Transverse colon (tissue), 4 donors: ENCODE data around the gene CD72. TPM values are rescaled to one million over a fixed set of nuclear protein-coding genes. Genes with fewer than 3 reads are reported as not detected.
A peak's percentile ranks its signal among the peaks of the same experiment; 100 is the strongest.

Experiments
- DNase-seq: peaks from one replicate; pipeline ENCODE4 v3.0.0-alpha.2; 2019
- H3K27ac ChIP-seq, 4 donors: fragments of 200-600 bp; sonication (generic); 2 replicates each; pipeline ENCODE4 v1.5.1; 2016 to 2018; ENCODE audit warnings: inconsistent platforms in 4 of 4
- H3K27me3 ChIP-seq: fragments of 200-600 bp; sonication (generic); 2 replicates; pipeline ENCODE4 v1.5.1; 2017; ENCODE audit warnings: inconsistent platforms
- H3K36me3 ChIP-seq, 4 donors: fragments of 200-600 bp; sonication (generic); 2 replicates each; pipeline ENCODE4 v1.5.1; 2017 to 2019; ENCODE audit warnings: inconsistent platforms in 4 of 4
- H3K4me1 ChIP-seq, 4 donors: fragments of 200-600 bp; sonication (generic); 2 replicates each; pipeline ENCODE4 v1.5.1; 2017 to 2020; ENCODE audit warnings: inconsistent platforms in 4 of 4
- H3K4me3 ChIP-seq, 4 donors: fragments of 200-600 bp; sonication (generic); 1 replicate in 1 of 4; 2 replicates in 3 of 4; pipeline versions ENCODE4 v1.5.1 to v1.6.1; 2017 to 2019; ENCODE audit warnings: inconsistent platforms in 4 of 4
- H3K9me3 ChIP-seq, 2 donors: fragments of 200-600 bp; sonication (generic); 2 replicates each; pipeline ENCODE4 v1.5.1; 2017 to 2019; ENCODE audit warnings: inconsistent platforms in 2 of 2
- EP300 ChIP-seq: sonication (generic); formaldehyde crosslinking; IDR thresholded peaks from one replicate; pipeline ENCODE4 v1.6.1; 2017; ENCODE audit warnings: antibody characterized with exemption, low read depth
- POLR2A ChIP-seq: fragments of 450-650 bp; IDR thresholded peaks from one replicate; pipeline ENCODE4 v1.6.1; 2016; ENCODE audit warnings: antibody characterized with exemption, mild to moderate bottlenecking, moderate library complexity
- POLR2AphosphoS5 ChIP-seq, 3 donors: sonication (generic); formaldehyde crosslinking; IDR thresholded peaks; one replicate each; pipeline ENCODE4 v1.6.1; 2016; ENCODE audit warnings: antibody characterized with exemption in 3 of 3
- WGBS, 2 donors: methylation state at CpG; one replicate each; pipeline ENCODE4 v1.1.5; 2018; ENCODE audit warnings: low coverage in 1 of 2; 5-methylcytosine and 5-hydroxymethylcytosine counted together
- in situ Hi-C, 4 donors: fragments of 200-750 bp; cut with MboI; loops; one replicate each; pipeline versions ENCODE4 v1.15.0 to v1.15.1; 2017; ENCODE audit warnings: low sequenced_read_pairs in 3 of 4, low pct_ligation_motif_present in 1 of 4, low pct_unique_long_range_greater_than_20kb in 1 of 4
- intact Hi-C: fragments of 100-400 bp; cut with DNase I; formaldehyde crosslinking; loops from one replicate; pipeline ENCODE4 v1.15.1; 2023; ENCODE audit warnings: low total_unique reads
- total RNA-seq, 4 donors: library from RNA; depleted of rRNA; stranded (reverse); fragments of >200 nt; gene quantifications; one replicate each; pipeline ENCODE4 v1.1.0, GENCODE V29; 2016
- TF ChIP-seq, protein P1 (sequence below), 5 experiments: fragments of 200-600 bp in 3 of 5; fragments of 450-650 bp in 2 of 5; sonication (generic) in 3 of 5; IDR thresholded peaks; 1 replicate in 2 of 5; 2 replicates in 3 of 5; pipeline ENCODE4 v1.5.1; 2016 to 2017; ENCODE audit warnings: antibody characterized with exemption in 5 of 5, inconsistent platforms in 3 of 5, mild to moderate bottlenecking in 2 of 5, moderate library complexity in 1 of 5

CD72 gene
- total RNA-seq, 4 donors from 2014 or later, result 3.0 to 21.9 (median 10.9) TPM

- in situ Hi-C loops (loop anchor here in 1 of 4 donors (25.0 kb wide), 1 partner anchor 454 kb away; the partner anchor contains the start of genes ATOSB and STOML2), intact Hi-C loops (no loop called here)
- WGBS, 2 donors, result 90% methylated on average over 2 of the region's 2 CpGs; no CpG with 5 or more reads in 1 of the 2 donors
- H3K9me3 ChIP-seq, result no peaks in the 10 kb centered on the region
- no peak for DNase-seq
- TF ChIP-seq EP300, result no peak
- no peak for TF ChIP-seq POLR2A
- TF ChIP-seq, protein P1, sequence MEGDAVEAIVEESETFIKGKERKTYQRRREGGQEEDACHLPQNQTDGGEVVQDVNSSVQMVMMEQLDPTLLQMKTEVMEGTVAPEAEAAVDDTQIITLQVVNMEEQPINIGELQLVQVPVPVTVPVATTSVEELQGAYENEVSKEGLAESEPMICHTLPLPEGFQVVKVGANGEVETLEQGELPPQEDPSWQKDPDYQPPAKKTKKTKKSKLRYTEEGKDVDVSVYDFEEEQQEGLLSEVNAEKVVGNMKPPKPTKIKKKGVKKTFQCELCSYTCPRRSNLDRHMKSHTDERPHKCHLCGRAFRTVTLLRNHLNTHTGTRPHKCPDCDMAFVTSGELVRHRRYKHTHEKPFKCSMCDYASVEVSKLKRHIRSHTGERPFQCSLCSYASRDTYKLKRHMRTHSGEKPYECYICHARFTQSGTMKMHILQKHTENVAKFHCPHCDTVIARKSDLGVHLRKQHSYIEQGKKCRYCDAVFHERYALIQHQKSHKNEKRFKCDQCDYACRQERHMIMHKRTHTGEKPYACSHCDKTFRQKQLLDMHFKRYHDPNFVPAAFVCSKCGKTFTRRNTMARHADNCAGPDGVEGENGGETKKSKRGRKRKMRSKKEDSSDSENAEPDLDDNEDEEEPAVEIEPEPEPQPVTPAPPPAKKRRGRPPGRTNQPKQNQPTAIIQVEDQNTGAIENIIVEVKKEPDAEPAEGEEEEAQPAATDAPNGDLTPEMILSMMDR (IDR thresholded peaks at IDR 0.05), result no peak
- no peak for TF ChIP-seq POLR2AphosphoS5 (IDR thresholded peaks at IDR 0.05)
- no peaks in the 10 kb centered on the region for H3K36me3 ChIP-seq
- peaks cover 0 to 15% (median 9%) of the 10 kb centered on the region in 4 donors for H3K4me1 ChIP-seq
- H3K4me3 ChIP-seq, result no peak overlapping the region
- no peaks in the 10 kb centered on the region for H3K27me3 ChIP-seq
- H3K27ac ChIP-seq, result no peak overlapping the region
Measured at GRCh38 chr9:35566417-35566816, 51.8 kb downstream of the CD72 start.

DNA sequence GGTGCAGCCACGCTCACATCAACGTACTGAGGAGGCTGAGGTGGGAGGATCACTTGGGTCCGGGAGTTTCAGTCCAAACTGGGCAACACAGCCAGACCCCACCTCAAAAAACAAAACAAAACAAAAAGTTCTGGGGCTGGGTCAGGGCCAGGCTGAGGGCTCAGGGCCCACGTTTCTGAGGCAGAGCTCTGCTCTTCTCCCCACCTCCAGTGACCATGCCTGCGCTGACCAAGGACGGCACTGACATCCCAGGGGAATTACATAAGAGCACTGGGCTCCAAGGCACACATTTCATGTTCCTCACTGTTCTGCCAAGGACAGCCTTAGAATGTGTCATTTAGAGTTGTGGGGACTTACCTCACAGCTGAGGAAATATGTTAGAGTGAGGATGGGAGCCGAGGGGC is 53.6 kb downstream of the CD72 start:
- no peak overlapping the region for H3K4me3 ChIP-seq
- H3K27ac ChIP-seq, result peak overlapping the region in 2 of 4 donors; percentile 48 to 69
- H3K9me3 ChIP-seq, result no peaks in the 10 kb centered on the region
- H3K4me1 ChIP-seq, result peaks cover 0 to 15% (median 9%) of the 10 kb centered on the region in 4 donors
- in situ Hi-C loops (loop anchor here in 1 of 4 donors (25.0 kb wide), 1 partner anchor 452 kb away; the partner anchor contains the start of genes ATOSB and STOML2), intact Hi-C loops (no loop called here)
- WGBS, 2 donors, result 80 to 85% methylated on average over 3 to 7 of the region's 7 CpGs
- H3K27me3 ChIP-seq, result no peaks in the 10 kb centered on the region
- H3K36me3 ChIP-seq, result no peaks in the 10 kb centered on the region
- no peak for DNase-seq
- TF ChIP-seq, protein P1 (IDR thresholded peaks at IDR 0.05), result no peak
- TF ChIP-seq EP300, result no peak

DNA sequence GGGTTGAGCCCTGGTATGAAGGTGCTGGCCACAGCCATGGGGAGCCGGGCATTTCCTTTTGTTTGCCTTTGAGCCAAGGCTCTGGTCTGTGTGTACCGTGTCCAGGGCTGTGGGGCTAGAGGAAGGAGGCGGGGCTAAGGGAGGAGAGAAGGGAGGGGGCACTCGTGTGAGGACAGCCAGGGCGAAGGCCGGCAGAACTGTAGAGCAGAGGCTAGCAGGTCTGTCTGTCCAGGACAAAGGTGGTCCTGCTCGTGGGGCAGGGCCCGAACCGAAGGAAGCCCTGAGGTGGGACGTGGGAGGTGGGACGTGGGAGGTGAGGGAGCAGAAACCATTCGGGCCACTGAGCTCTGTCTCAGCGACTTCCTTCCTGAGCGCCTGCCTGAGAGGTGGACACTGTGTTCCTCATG is 54.4 kb downstream of the CD72 start:
- no peak for DNase-seq
- intact Hi-C loops, result no loop called here
- no peak for TF ChIP-seq EP300
- no peak for TF ChIP-seq POLR2A
- TF ChIP-seq, protein P1 (IDR thresholded peaks at IDR 0.05), result no peak
- no peak for TF ChIP-seq POLR2AphosphoS5 (IDR thresholded peaks at IDR 0.05)
- H3K27me3 ChIP-seq, result no peaks in the 10 kb centered on the region
- WGBS, 2 donors, result 62 to 72% methylated on average over 9 to 14 of the region's 14 CpGs
- H3K4me1 ChIP-seq, result peaks cover 0 to 15% (median 9%) of the 10 kb centered on the region in 4 donors
- H3K9me3 ChIP-seq, result no peaks in the 10 kb centered on the region
- peak overlapping the region; percentile 22 to 74 (median 58) for H3K27ac ChIP-seq
- no peak overlapping the region for H3K4me3 ChIP-seq
- no peaks in the 10 kb centered on the region for H3K36me3 ChIP-seq
- in situ Hi-C loops, result loop anchor here in 1 of 4 donors (25.0 kb wide), 1 partner anchor 451 kb away; the partner anchor contains the start of genes ATOSB and STOML2

DNA sequence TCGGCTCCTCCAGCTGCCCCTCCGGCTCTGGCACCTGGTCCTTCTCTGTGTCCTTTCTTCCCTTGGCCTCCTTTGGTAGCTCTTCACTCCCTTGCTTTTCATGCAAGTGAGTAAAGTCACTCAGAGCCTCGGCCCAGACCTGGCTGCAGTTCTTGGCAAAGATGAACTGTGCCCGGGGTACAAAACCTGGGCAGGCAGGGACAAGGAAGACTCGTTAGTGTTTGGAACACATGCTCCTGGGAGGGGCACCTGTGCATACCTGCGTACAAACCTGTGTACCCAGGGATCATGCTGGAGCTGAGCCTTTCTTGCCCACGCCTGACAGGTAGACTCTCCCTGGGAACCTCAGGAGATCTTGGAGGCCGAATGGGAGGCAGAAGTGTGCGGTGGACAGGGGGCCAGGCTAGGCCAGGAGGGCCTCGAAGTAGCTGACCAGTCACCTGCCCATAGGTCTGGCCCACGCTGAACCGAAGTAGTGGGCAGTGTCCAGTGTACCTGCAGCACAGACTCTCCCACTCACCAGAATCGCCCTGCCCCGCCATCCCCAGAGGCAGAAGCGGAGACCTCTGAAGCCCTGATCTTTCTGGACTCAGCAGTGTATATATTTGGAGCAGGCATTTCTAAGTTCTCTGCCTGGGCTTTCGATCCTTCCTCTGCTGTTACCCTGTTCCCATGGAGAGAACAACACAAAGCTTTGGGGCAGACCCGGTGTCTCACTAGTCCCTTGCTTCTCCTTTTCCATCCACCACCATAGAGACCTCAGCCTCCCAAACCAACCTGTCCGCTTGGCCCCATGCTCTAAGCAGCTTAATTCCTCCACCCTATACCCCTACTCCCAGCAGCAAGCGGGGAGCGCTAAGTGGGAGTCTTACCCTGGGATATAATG is 55.1 kb downstream of the CD72 start:
- TF ChIP-seq EP300 (no peak), POLR2AphosphoS5 (IDR thresholded peaks at IDR 0.05) (no peak), POLR2A (no peak)
- TF ChIP-seq, protein P1 (IDR thresholded peaks at IDR 0.05), result no peak
- Histone ChIP-seq H3K9me3 (no peaks in the 10 kb centered on the region), H3K36me3 (no peaks in the 10 kb centered on the region), H3K4me3 (no peak overlapping the region), H3K27ac (peak overlapping the region; percentile 22 to 74 (median 58)), H3K4me1 (peaks cover 0 to 15% (median 9%) of the 10 kb centered on the region in 4 donors), H3K27me3 (no peaks in the 10 kb centered on the region)
- in situ Hi-C loops (loop anchor here in 1 of 4 donors (25.0 kb wide), 1 partner anchor 451 kb away; the partner anchor contains the start of genes ATOSB and STOML2), intact Hi-C loops (no loop called here)
- no peak for DNase-seq
- WGBS, 2 donors, result 69 to 82% methylated on average over 5 to 20 of the region's 20 CpGs
